Neural cell (in vitro differentiated cells): ENCODE results near the gene FKRP.

Experiments used
- EP300 ChIP-seq: fragments of 450-650 bp; conservative IDR thresholded peaks from 2 replicates; pipeline ENCODE4 v1.6.1; 2014; ENCODE audit warnings: antibody characterized with exemption, mild to moderate bottlenecking, moderate library complexity; ENCODE audit not compliant: poor library complexity, severe bottlenecking
- EZH2 ChIP-seq: fragments of 200-600, 300-800 bp; shearing (Covaris generic), sonication (generic); IDR thresholded peaks from 2 replicates; pipeline ENCODE4 v1.6.1; 2014; ENCODE audit warnings: antibody characterized with exemption, low read length, borderline replicate concordance, mild to moderate bottlenecking; ENCODE audit not compliant: insufficient read depth, poor library complexity, severe bottlenecking
- MXI1 ChIP-seq: fragments of 450-650 bp; conservative IDR thresholded peaks from 2 replicates; pipeline ENCODE4 v1.6.1; 2014; ENCODE audit warnings: antibody characterized with exemption, mild to moderate bottlenecking; ENCODE audit not compliant: poor library complexity, severe bottlenecking
- POLR2AphosphoS5 ChIP-seq: IDR thresholded peaks from 2 replicates; pipeline ENCODE4 v1.6.1; 2012
- RAD21 ChIP-seq: fragments of 450-650 bp; conservative IDR thresholded peaks from 2 replicates; pipeline ENCODE4 v1.6.1; 2014; ENCODE audit warnings: antibody characterized with exemption, mild to moderate bottlenecking, moderate library complexity
- SMC3 ChIP-seq: fragments of 450-650 bp; conservative IDR thresholded peaks from 2 replicates; pipeline ENCODE4 v1.6.1; 2014; ENCODE audit warnings: antibody characterized with exemption, mild to moderate bottlenecking, moderate library complexity; ENCODE audit not compliant: poor library complexity
- TAF1 ChIP-seq: IDR thresholded peaks from 2 replicates; pipeline ENCODE4 v1.6.1; 2012; ENCODE audit warnings: low read depth
- TF ChIP-seq, protein P1 (sequence below): fragments of 450-650 bp; IDR thresholded peaks from 2 replicates; pipeline ENCODE4 v1.5.1; 2014; ENCODE audit warnings: antibody characterized with exemption, mild to moderate bottlenecking, moderate library complexity; ENCODE audit not compliant: poor library complexity, severe bottlenecking
- TF ChIP-seq, protein P2 (sequence below): IDR thresholded peaks from 2 replicates; pipeline ENCODE4 v1.6.1; 2012; ENCODE audit warnings: borderline replicate concordance

DNA sequence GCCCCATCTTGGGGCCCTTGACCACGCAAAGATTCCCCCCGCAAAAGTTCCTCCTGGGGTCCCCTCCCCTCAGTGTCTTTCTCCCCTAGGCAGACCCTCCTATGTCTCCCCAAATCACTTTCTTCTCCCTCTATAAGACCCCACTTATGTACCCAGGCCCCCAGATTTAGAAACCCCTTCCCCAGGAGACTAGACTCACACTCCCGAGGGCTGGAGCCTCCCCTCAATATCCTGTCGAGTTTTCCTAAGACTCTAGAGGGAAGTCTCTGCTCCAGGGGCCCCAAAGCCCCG lies 41.1 kb downstream of the FKRP start:
- TF ChIP-seq, protein P1, sequence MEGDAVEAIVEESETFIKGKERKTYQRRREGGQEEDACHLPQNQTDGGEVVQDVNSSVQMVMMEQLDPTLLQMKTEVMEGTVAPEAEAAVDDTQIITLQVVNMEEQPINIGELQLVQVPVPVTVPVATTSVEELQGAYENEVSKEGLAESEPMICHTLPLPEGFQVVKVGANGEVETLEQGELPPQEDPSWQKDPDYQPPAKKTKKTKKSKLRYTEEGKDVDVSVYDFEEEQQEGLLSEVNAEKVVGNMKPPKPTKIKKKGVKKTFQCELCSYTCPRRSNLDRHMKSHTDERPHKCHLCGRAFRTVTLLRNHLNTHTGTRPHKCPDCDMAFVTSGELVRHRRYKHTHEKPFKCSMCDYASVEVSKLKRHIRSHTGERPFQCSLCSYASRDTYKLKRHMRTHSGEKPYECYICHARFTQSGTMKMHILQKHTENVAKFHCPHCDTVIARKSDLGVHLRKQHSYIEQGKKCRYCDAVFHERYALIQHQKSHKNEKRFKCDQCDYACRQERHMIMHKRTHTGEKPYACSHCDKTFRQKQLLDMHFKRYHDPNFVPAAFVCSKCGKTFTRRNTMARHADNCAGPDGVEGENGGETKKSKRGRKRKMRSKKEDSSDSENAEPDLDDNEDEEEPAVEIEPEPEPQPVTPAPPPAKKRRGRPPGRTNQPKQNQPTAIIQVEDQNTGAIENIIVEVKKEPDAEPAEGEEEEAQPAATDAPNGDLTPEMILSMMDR, result no peak
- TF ChIP-seq SMC3 (no peak), RAD21 (no peak), TAF1 (no peak), POLR2AphosphoS5 (no peak), EP300 (no peak), EZH2 (no peak), MXI1 (no peak)
- TF ChIP-seq, protein P2, sequence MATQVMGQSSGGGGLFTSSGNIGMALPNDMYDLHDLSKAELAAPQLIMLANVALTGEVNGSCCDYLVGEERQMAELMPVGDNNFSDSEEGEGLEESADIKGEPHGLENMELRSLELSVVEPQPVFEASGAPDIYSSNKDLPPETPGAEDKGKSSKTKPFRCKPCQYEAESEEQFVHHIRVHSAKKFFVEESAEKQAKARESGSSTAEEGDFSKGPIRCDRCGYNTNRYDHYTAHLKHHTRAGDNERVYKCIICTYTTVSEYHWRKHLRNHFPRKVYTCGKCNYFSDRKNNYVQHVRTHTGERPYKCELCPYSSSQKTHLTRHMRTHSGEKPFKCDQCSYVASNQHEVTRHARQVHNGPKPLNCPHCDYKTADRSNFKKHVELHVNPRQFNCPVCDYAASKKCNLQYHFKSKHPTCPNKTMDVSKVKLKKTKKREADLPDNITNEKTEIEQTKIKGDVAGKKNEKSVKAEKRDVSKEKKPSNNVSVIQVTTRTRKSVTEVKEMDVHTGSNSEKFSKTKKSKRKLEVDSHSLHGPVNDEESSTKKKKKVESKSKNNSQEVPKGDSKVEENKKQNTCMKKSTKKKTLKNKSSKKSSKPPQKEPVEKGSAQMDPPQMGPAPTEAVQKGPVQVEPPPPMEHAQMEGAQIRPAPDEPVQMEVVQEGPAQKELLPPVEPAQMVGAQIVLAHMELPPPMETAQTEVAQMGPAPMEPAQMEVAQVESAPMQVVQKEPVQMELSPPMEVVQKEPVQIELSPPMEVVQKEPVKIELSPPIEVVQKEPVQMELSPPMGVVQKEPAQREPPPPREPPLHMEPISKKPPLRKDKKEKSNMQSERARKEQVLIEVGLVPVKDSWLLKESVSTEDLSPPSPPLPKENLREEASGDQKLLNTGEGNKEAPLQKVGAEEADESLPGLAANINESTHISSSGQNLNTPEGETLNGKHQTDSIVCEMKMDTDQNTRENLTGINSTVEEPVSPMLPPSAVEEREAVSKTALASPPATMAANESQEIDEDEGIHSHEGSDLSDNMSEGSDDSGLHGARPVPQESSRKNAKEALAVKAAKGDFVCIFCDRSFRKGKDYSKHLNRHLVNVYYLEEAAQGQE, result no peak
